ENCODE results near the gene PSKH1.
"Not testable (repeated sequence)": the region's sequence is repeated elsewhere in the genome, so short reads cannot be mapped to it uniquely, and the experiment has no call there.

PSKH1 gene

DNA sequence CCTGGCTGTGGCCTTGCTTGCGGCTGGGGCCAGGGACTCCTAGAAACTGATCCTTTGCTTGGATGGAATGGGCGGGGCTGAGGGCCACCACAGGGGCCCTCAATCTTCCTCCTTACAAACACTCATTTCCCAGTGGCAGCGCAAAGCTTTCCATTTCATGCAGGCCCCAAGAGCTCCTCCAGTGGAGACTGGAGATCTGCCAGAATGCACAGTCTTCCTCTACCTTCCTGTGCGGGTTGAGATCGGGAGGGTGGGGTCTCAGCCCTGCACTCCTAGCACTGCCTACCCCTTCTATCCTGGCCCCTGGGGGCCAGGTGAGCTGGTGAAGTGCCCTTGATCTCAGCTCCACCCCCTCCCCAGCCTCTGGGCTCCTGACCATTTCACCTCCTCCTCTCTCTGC is 6.7 kb upstream of the PSKH1 start:
- DNase-seq (ENCODE audit: low read depth in 2 of 2) = no peak

DNA sequence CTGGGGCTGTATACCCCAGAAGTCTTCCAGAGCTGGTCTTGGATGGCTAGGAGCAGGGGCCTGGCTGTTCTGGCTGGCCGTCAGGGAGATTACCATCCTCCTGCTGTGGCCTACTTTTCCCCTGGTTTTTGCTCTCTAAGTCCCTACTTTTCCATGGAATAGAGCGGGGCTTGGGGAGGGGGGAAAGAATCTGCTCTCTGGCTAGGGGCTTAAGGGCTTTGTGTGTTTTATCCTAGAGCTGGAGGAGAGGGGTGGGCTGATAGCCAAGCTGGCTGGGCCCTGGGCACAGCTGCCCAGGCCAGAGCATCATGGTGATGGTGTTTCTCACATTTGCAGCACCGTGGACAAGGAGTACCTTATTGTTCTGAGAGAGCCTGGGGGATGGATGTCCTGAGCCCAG is 4.7 kb upstream of the PSKH1 start:
- no peak for DNase-seq (ENCODE audit: low read depth in 2 of 2)

GRCh38 chr16:67892375-67892774 is 679 bp upstream of the PSKH1 start:
- DNase-seq (ENCODE audit: low read depth in 2 of 2) = no peak

- DNase-seq (ENCODE audit: low read depth in 2 of 2) = no peak
These were observed 817 bp downstream of the PSKH1 start for GRCh38 chr16:67893743-67894399.

DNA sequence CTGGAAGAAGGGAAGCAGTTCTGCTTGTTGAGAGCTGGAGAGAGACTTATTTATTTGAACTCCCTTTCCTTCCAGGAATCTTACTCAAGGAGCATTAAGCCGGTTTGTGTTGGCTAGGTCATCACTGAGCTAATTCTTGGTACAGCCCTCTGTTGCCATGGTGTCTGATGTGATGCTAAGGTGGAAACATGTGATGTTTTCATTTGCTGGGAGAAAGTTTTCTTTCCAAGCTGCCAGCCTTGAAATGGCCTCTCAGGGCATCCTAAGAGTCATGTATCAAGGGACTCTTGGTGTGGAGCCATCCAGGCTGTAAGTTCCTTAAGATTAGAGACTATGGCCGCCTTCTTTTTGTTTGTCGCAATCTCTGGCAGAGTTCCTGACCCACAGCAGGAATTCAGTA is 4.2 kb downstream of the PSKH1 start:
- no peak for DNase-seq (ENCODE audit: low read depth in 2 of 2)

DNA sequence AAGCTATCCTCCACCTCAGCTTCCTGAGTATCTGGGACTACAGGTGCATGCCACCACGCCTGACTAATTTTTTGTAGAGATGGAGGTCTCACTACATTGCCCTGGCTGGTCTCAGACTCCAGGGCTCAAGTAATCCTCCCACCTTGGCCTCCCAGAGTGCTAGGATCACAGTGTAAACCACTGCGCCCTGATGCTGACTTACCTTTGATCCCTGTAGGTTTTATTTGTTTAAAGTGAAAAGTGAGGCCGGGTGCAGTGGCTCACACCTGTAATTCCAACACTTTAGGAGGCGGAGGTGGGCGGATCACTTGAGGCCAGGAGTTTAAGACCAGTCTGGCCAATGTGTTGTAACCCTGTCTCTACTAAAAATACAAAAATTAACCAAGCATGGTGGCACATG is 8.7 kb downstream of the PSKH1 start:
- no peak for DNase-seq (ENCODE audit: low read depth in 2 of 2)

- no peak for DNase-seq (ENCODE audit: low read depth in 2 of 2)
These were observed 9.8 kb downstream of the PSKH1 start for GRCh38 chr16:67902831-67903230.

DNA sequence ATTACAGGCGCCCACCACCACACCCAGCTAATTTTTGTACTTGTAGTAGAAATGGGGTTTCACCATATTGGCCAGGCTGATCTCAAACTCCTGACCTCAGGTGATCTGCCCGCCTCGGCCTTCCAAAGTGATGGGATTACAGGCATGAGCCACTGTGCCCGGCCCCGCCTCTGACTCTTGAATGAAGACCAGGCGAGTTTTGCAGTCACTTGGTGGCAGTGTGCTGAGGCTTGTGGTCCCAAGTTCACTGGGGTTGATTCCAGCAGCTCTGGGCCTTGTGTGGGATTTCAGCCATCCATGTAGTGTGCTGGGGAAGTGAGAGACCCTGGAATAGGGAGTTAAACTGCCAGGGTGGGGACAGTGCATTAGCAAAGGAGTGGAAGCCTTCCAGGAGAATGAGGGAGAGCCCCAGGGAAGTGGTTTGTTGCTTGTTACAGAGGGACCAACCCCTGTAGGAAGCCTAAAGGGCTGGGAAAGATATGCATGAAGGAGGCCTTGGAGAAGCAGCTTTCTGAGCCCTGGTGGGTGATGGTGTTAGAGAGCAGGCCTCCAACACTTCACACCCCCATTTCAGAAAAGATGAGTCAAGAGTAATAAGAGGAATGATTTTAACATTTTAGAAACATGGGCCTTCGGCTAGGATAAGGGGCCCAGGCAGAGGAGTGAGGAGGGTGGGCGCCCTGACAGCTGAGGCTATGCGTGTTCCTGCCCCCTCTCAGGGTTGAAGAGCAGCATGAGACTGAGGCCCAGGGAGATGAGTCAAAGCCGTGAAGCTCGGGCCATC is 14.5 kb downstream of the PSKH1 start:
- DNase-seq (ENCODE audit: low read depth in 2 of 2) = no peak

DNA sequence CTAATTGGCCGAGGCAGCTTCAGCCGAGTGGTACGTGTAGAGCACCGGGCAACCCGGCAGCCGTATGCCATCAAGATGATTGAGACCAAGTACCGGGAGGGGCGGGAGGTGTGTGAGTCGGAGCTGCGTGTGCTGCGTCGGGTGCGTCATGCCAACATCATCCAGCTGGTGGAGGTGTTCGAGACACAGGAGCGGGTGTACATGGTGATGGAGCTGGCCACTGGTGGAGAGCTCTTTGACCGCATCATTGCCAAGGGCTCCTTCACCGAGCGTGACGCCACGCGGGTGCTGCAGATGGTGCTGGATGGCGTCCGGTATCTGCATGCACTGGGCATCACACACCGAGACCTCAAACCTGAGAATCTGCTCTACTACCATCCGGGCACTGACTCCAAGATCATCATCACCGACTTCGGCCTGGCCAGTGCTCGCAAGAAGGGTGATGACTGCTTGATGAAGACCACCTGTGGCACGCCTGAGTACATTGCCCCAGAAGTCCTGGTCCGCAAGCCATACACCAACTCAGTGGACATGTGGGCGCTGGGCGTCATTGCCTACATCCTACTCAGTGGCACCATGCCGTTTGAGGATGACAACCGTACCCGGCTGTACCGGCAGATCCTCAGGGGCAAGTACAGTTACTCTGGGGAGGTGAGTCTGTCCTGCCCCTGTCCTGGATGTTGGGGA is 16.1 kb downstream of the PSKH1 start:
- no peak for DNase-seq (ENCODE audit: low read depth in 2 of 2)

DNA sequence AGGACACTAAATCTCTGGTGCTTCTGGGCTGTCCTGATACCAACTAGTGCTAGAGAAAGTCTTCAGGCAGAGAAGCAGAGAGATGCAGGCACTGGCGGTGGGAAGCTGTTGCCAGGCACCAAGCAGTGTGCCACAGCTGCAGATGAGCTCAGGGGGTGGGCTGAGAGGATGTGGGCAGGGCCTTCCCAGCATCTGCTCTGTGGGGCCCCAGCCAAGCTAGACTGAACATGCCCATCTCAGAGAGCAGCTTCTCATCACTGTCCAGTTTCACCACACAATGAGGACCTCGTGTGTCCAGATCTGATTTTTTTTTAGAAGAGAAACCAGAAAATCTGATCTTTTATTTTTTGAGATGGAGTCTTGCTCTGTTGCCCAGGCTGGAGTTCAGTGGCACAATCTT is 17.1 kb downstream of the PSKH1 start:
- DNase-seq (ENCODE audit: low read depth in 2 of 2) = no peak

DNA sequence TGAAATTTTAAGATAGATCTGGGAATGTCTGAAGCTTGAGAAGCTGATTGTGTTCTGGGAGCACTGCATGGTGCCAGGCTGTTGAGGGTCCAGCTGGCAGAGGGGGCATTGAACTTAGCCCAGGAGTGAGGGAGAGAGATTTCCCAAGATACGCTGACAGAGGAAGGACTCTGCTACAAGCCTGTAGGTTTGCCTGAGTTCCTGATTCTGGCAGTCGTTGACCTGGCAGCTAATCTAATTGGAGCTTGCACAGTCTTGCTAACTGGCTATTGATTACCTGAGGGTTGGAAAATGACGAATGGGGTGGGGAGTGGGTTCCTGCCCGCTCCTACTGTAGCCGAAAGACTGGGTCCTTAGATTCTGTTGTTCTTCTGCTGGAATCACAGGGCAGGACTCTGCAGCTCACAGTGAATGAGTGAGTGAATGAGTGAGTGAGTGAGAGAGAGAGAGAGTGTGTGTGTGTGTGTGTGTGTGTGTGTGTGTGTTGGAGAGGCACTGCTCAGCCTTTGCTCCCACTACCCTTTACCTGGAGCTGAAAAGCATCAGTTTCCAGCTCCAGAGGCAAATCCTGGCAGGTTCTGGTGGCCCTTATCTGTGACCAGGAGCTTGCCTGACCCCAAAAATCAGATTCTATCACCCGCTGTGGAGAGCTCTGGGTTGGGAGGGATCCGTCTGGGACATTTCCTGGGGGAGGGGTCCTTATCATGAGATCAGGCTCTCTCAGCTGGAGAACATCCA is 21.9 kb downstream of the PSKH1 start:
- DNase-seq (ENCODE audit: low read depth in 2 of 2) = no peak

DNA sequence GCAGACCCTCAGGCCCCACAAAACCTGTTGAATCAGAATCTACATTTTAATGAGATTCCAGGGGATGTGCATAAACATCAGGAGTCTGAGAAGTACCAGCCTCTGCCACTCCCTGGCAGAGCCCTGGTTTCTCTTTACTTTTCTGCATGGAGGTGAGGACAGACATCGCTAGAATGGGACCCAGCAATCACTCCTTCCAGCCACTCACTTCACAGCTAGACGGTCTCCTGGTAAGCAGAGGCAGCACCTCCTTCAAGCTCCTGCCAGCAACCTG is 22.4 kb downstream of the PSKH1 start:
- not testable (repeated sequence) for DNase-seq (ENCODE audit: low read depth in 2 of 2)

GRCh38 chr16:67915831-67916723 is 23.0 kb downstream of the PSKH1 start:
- DNase-seq (ENCODE audit: low read depth in 2 of 2) = no peak

GRCh38 chr16:67917140-67917851 is 24.2 kb downstream of the PSKH1 start:
- DNase-seq (ENCODE audit: low read depth in 2 of 2) = no peak

GRCh38 chr16:67917852-67918236 is 24.8 kb downstream of the PSKH1 start:
- DNase-seq (ENCODE audit: low read depth in 2 of 2) = peak in 1 of 2 donors; percentile 31

- DNase-seq (ENCODE audit: low read depth in 2 of 2) = no peak
These were observed 26.7 kb downstream of the PSKH1 start for GRCh38 chr16:67919622-67920221.

DNA sequence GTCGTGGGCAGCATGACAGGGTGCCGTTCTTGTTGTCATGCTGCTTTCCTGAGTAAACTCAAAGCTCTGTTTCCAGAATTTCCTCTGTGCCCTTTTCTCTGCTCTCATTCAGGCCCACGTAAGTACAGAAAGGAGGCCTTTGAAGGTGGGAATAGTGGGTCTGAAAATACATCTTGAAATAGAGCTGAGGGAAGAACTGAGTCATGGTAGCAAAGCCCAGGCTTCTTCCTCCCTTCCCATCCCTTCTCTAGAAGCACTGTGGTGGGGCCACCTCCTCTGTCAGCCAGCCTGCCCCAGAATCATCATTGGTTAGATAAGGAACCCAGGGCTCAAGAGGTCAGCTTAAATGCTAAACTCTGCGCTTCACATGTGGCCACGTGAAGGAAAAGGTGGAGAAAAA is 29.2 kb downstream of the PSKH1 start:
- DNase-seq (ENCODE audit: low read depth in 2 of 2) = no peak

GRCh38 chr16:67922740-67923139 is 29.7 kb downstream of the PSKH1 start:
- no peak for DNase-seq (ENCODE audit: low read depth in 2 of 2)

- DNase-seq (ENCODE audit: low read depth in 2 of 2) = no peak
These were observed 30.5 kb downstream of the PSKH1 start for GRCh38 chr16:67923414-67924116.

All from activated CD8-positive, alpha-beta memory T cell treated with anti-CD3 and anti-CD28 coated beads for 4 hours (primary cell).